Measurements from ENCODE around the gene RNPEPL1.

DNA sequence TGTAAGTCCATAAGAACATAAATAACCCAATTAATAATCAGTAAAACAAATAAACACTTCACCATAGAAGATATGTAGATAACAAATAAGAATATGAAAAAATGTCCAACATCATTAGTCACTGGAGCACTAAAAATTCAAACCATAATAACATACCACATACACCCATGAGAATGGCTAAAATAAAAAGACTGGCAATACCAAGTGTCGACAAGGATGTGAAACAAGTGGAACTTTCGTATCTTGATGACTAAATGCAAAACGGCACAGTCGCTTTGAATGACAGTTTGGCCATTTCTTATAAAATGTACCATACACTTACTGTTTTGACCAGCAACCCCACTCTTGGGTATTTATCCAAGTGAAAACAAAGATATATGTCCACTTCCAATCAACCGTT lies 37.2 kb upstream of the RNPEPL1 start:
- TF ChIP-seq CTCF (IDR thresholded peaks at IDR 0.05; ENCODE audit: low read length) (no peak), EZH2phosphoT487 (IDR thresholded peaks at IDR 0.05; ENCODE audit: low read length) (no peak), EZH2 (optimal IDR thresholded peaks at IDR 0.05; ENCODE audit: low read depth, low read length) (no peak)

Measured in MM.1S (cell line).